ENCODE results near the gene PEX26. TPM values are rescaled to one million over a fixed set of nuclear protein-coding genes. Genes with fewer than 3 reads are reported as not detected.
A peak's percentile ranks its signal among the peaks of the same experiment; 100 is the strongest.

The PEX26 gene
- total and polyA plus RNA-seq, 2 of the 13 experiments (the other 11 are each of a cell fraction or from before 2014, with no cell fraction given), result 10.6 to 25.1 TPM

DNA sequence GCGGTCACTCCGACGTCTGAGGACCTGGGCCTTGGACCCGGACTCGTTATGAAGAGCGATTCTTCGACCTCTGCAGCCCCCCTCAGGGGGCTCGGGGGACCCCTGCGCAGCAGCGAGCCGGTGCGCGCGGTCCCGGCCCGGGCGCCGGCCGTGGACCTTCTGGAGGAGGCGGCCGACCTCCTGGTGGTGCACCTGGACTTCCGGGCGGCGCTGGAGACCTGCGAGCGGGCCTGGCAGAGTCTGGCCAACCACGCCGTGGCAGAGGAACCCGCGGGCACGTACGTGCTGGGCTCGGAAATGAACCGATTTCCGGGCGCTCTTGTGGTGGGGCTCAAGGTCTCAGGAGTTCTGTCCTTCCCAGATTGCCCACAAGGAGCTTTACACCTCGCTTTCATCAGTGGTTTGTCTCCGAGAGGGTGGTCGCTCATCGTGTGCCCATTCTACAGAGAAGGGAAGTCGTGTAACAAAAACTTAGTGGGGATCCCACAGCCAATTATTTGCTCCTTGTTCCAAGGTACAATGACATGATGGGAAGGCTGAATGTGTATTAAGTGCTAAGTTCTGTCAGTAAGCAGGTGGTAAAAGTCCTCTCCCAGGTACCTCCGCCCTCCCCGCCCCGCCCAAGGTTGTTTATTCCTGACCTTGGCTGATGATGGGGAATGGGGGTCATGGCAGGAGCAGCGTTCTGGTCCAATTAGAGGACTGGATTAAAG, 695 bp downstream of the PEX26 start (continued):
- TF ChIP-seq, protein P1, sequence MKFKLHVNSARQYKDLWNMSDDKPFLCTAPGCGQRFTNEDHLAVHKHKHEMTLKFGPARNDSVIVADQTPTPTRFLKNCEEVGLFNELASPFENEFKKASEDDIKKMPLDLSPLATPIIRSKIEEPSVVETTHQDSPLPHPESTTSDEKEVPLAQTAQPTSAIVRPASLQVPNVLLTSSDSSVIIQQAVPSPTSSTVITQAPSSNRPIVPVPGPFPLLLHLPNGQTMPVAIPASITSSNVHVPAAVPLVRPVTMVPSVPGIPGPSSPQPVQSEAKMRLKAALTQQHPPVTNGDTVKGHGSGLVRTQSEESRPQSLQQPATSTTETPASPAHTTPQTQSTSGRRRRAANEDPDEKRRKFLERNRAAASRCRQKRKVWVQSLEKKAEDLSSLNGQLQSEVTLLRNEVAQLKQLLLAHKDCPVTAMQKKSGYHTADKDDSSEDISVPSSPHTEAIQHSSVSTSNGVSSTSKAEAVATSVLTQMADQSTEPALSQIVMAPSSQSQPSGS (CRISPR knock-in tag; IDR thresholded peaks at IDR 0.05), result no peak
- TF ChIP-seq PHF8 (CRISPR knock-in tag; IDR thresholded peaks at IDR 0.05) (peak; percentile 13), ZNF75D (CRISPR knock-in tag; IDR thresholded peaks at IDR 0.05; ENCODE audit: borderline replicate concordance) (no peak), ZMYM3 (CRISPR knock-in tag; IDR thresholded peaks at IDR 0.05) (0 out of 2 replicates have a peak, but pooled peaks have one; percentile 37), NKX3-1 (CRISPR knock-in tag; IDR thresholded peaks at IDR 0.05) (no peak), ZMAT3 (CRISPR knock-in tag; conservative IDR thresholded peaks at IDR 0.05) (0 out of 2 replicates have a peak, but pooled peaks have one; percentile 43), ZFP90 (CRISPR knock-in tag; IDR thresholded peaks at IDR 0.05; ENCODE audit: borderline replicate concordance) (0 out of 2 replicates have a peak, but pooled peaks have one; percentile 5), RBM39 (IDR thresholded peaks at IDR 0.05; ENCODE audit: low read depth, low read length, poor library complexity, severe bottlenecking) (peak; percentile 46), LCORL (IDR thresholded peaks at IDR 0.05) (no peak), LCORL (CRISPR knock-in tag; IDR thresholded peaks at IDR 0.05) (0 out of 2 replicates have a peak, but pooled peaks have one; percentile 6), ZNF432 (CRISPR knock-in tag; IDR thresholded peaks at IDR 0.05; ENCODE audit: borderline replicate concordance) (no peak), KDM5A (IDR thresholded peaks at IDR 0.05; ENCODE audit: borderline replicate concordance, low read length) (no peak), ZNF672 (CRISPR knock-in tag; IDR thresholded peaks at IDR 0.05) (no peak), GABPA (IDR thresholded peaks at IDR 0.05; ENCODE audit: low read depth, low read length) (peak; percentile 39), GABPA (CRISPR knock-in tag; IDR thresholded peaks at IDR 0.05; ENCODE audit: low read depth) (peak; percentile 34; the same call in 1 of the 2 replicates), ZNF709 (CRISPR knock-in tag; IDR thresholded peaks at IDR 0.05) (peak; percentile 81; the same call in 1 of the 2 replicates), ELF3 (CRISPR knock-in tag; IDR thresholded peaks at IDR 0.05) (no peak), ZNF543 (CRISPR knock-in tag; IDR thresholded peaks at IDR 0.05) (no peak), SIX4 (CRISPR knock-in tag; IDR thresholded peaks at IDR 0.05) (no peak), KDM5B (CRISPR knock-in tag; IDR thresholded peaks at IDR 0.05; ENCODE audit: borderline replicate concordance) (0 out of 2 replicates have a peak, but pooled peaks have one; percentile 38), MXI1 (IDR thresholded peaks at IDR 0.05; ENCODE audit: borderline replicate concordance, low read depth, low read length) (peak; percentile 41; the same call in 1 of the 3 replicates)
- TF ChIP-seq, protein P2, sequence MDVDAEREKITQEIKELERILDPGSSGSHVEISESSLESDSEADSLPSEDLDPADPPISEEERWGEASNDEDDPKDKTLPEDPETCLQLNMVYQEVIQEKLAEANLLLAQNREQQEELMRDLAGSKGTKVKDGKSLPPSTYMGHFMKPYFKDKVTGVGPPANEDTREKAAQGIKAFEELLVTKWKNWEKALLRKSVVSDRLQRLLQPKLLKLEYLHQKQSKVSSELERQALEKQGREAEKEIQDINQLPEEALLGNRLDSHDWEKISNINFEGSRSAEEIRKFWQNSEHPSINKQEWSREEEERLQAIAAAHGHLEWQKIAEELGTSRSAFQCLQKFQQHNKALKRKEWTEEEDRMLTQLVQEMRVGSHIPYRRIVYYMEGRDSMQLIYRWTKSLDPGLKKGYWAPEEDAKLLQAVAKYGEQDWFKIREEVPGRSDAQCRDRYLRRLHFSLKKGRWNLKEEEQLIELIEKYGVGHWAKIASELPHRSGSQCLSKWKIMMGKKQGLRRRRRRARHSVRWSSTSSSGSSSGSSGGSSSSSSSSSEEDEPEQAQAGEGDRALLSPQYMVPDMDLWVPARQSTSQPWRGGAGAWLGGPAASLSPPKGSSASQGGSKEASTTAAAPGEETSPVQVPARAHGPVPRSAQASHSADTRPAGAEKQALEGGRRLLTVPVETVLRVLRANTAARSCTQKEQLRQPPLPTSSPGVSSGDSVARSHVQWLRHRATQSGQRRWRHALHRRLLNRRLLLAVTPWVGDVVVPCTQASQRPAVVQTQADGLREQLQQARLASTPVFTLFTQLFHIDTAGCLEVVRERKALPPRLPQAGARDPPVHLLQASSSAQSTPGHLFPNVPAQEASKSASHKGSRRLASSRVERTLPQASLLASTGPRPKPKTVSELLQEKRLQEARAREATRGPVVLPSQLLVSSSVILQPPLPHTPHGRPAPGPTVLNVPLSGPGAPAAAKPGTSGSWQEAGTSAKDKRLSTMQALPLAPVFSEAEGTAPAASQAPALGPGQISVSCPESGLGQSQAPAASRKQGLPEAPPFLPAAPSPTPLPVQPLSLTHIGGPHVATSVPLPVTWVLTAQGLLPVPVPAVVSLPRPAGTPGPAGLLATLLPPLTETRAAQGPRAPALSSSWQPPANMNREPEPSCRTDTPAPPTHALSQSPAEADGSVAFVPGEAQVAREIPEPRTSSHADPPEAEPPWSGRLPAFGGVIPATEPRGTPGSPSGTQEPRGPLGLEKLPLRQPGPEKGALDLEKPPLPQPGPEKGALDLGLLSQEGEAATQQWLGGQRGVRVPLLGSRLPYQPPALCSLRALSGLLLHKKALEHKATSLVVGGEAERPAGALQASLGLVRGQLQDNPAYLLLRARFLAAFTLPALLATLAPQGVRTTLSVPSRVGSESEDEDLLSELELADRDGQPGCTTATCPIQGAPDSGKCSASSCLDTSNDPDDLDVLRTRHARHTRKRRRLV (CRISPR knock-in tag; IDR thresholded peaks at IDR 0.05), result no peak
- TF ChIP-seq, protein P3, sequence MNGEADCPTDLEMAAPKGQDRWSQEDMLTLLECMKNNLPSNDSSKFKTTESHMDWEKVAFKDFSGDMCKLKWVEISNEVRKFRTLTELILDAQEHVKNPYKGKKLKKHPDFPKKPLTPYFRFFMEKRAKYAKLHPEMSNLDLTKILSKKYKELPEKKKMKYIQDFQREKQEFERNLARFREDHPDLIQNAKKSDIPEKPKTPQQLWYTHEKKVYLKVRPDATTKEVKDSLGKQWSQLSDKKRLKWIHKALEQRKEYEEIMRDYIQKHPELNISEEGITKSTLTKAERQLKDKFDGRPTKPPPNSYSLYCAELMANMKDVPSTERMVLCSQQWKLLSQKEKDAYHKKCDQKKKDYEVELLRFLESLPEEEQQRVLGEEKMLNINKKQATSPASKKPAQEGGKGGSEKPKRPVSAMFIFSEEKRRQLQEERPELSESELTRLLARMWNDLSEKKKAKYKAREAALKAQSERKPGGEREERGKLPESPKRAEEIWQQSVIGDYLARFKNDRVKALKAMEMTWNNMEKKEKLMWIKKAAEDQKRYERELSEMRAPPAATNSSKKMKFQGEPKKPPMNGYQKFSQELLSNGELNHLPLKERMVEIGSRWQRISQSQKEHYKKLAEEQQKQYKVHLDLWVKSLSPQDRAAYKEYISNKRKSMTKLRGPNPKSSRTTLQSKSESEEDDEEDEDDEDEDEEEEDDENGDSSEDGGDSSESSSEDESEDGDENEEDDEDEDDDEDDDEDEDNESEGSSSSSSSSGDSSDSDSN (CRISPR knock-in tag; IDR thresholded peaks at IDR 0.05), result peak; percentile 64
